C4-2B (cell line): ENCODE data around the gene GORASP2.

ENCODE experiments used
- ZFX ChIP-seq: fragments of 450-650 bp; IDR thresholded peaks from 2 replicates; pipeline ENCODE4 v1.6.1; 2017
- TF ChIP-seq, protein P1 (sequence below): fragments of 450-650 bp; conservative IDR thresholded peaks from 2 replicates; pipeline ENCODE4 v1.5.1; 2017; ENCODE audit warnings: mild to moderate bottlenecking

DNA sequence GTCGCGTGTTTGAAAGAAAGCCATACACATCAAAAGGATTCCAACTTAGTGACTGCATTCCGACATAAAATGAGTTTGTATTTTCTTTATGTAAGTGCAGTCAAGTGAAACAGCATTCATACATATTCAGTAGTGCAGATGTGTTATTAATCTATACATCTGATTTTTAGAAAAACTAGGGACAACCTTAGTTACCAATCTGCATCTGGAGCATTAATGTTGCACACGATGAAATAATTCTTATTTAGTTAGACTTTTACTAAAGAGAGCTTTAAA is 1.9 kb downstream of the GORASP2 start:
- TF ChIP-seq, protein P1, sequence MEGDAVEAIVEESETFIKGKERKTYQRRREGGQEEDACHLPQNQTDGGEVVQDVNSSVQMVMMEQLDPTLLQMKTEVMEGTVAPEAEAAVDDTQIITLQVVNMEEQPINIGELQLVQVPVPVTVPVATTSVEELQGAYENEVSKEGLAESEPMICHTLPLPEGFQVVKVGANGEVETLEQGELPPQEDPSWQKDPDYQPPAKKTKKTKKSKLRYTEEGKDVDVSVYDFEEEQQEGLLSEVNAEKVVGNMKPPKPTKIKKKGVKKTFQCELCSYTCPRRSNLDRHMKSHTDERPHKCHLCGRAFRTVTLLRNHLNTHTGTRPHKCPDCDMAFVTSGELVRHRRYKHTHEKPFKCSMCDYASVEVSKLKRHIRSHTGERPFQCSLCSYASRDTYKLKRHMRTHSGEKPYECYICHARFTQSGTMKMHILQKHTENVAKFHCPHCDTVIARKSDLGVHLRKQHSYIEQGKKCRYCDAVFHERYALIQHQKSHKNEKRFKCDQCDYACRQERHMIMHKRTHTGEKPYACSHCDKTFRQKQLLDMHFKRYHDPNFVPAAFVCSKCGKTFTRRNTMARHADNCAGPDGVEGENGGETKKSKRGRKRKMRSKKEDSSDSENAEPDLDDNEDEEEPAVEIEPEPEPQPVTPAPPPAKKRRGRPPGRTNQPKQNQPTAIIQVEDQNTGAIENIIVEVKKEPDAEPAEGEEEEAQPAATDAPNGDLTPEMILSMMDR, result no peak
- TF ChIP-seq ZFX, result no peak
